Muscle of leg (tissue), 11 donors: ENCODE results near the gene CLC. TPM values are rescaled to one million over a fixed set of nuclear protein-coding genes. Genes with fewer than 3 reads are reported as not detected.

Source experiments
- DNase-seq: peaks from one replicate; pipeline ENCODE4 v3.0.0; 2013
- H3K27ac ChIP-seq: one replicate; pipeline ENCODE4 v1.5.1; 2013; ENCODE audit warnings: mild to moderate bottlenecking, low read length, control low read depth
- H3K27me3 ChIP-seq: one replicate; pipeline ENCODE4 v1.6.1; 2013; ENCODE audit warnings: low read length; ENCODE audit not compliant: control insufficient read depth, insufficient read depth
- H3K36me3 ChIP-seq: one replicate; pipeline ENCODE4 v1.6.1; 2013; ENCODE audit warnings: low read length; ENCODE audit not compliant: control insufficient read depth, insufficient read depth
- H3K4me1 ChIP-seq: one replicate; pipeline ENCODE4 v1.6.1; 2013; ENCODE audit warnings: low read length; ENCODE audit not compliant: control insufficient read depth, insufficient read depth
- H3K4me3 ChIP-seq: one replicate; pipeline ENCODE4 v1.5.1; 2013; ENCODE audit warnings: low read length, control low read depth
- H3K9me3 ChIP-seq: replicated peaks from 2 replicates; pipeline ENCODE4 v1.6.1; 2013; ENCODE audit warnings: low read depth, low read length; ENCODE audit not compliant: control insufficient read depth
- WGBS: methylation state at CpG from one replicate; pipeline ENCODE4 v1.1.5; 2013; ENCODE audit warnings: missing lambda C conversion rate; ENCODE audit not compliant: insufficient coverage; 5-methylcytosine and 5-hydroxymethylcytosine counted together
- polyA plus RNA-seq, 8 donors: library from polyadenylated mRNA; unstranded; fragments of 120-200 nt; gene quantifications; one replicate each; pipeline versions ENCODE4 v1.2.1 to v1.2.3, GENCODE V29; 2013; ENCODE audit warnings: inconsistent platforms in 1 of 8, low replicate concordance in 1 of 8; ENCODE audit not compliant: insufficient read length in 8 of 8, insufficient read depth in 1 of 8
- total RNA-seq: library from RNA; stranded (reverse); fragments of 120-200 nt; gene quantifications from one replicate; pipeline ENCODE4 v1.2.4, GENCODE V29; 2013

The CLC gene
- total and polyA plus RNA-seq, 9 donors = 0.40 to 4.8 (median 2.2) TPM

- no peak overlapping the region for H3K4me3 ChIP-seq
- no peak for DNase-seq
- 100% methylated on average over 1 of the region's 5 CpGs for WGBS
These were observed 53.6 kb downstream of the CLC start for GRCh38 chr19:39684267-39684666.

GRCh38 chr19:39681416-39681815 is 56.4 kb downstream of the CLC start:
- Histone ChIP-seq H3K36me3 (no peaks in the 10 kb centered on the region), H3K4me3 (no peak overlapping the region), H3K27ac (no peak overlapping the region), H3K9me3 (no peaks in the 10 kb centered on the region), H3K4me1 (peaks cover 8% of the 10 kb centered on the region), H3K27me3 (no peaks in the 10 kb centered on the region)
- no peak for DNase-seq
- WGBS = 86% methylated on average over 4 of the region's 5 CpGs

More at GRCh38 chr19:39684267-39684666, 53.6 kb downstream of the CLC start:
- Histone ChIP-seq H3K36me3 (no peaks in the 10 kb centered on the region), H3K27ac (no peak overlapping the region), H3K9me3 (no peaks in the 10 kb centered on the region), H3K27me3 (no peaks in the 10 kb centered on the region), H3K4me1 (no peaks in the 10 kb centered on the region)

Other genes starting within 250 kb of the CLC start
- 0.09 TPM for gene DLL3, start 239.1 kb downstream of the CLC start, total RNA-seq
- under 1 TPM in 7 of 8 donors, not detected in 1; 0.14 to 0.27 (median 0.23) TPM for gene DLL3, start 239.1 kb downstream of the CLC start, polyA plus RNA-seq
- gene SELENOV, start 222.9 kb downstream of the CLC start, total RNA-seq = 0.13 TPM
- gene SELENOV, start 222.9 kb downstream of the CLC start, polyA plus RNA-seq = under 1 TPM in 5 of 8 donors, not detected in 3; 0.08 to 0.48 (median 0.40) TPM
- gene EID2B, start 205.2 kb downstream of the CLC start, total RNA-seq = 3.2 TPM
- 1 to 10 TPM; 2.2 to 3.0 (median 2.5) TPM for gene EID2B, start 205.2 kb downstream of the CLC start, polyA plus RNA-seq
- 7.0 TPM for gene EID2, start 197.9 kb downstream of the CLC start, total RNA-seq
- gene EID2, start 197.9 kb downstream of the CLC start, polyA plus RNA-seq = 10 to 100 TPM in 6 of 8 donors, 1 to 10 TPM in 2; 9.2 to 13.4 (median 10.5) TPM
- 0.31 TPM for gene LGALS13, start 135.5 kb downstream of the CLC start, total RNA-seq
- not detected for gene LGALS13, start 135.5 kb downstream of the CLC start, polyA plus RNA-seq
- gene LGALS16, start 82.1 kb downstream of the CLC start, total RNA-seq = not detected
- not detected for gene LGALS16, start 82.1 kb downstream of the CLC start, polyA plus RNA-seq
- 0.13 TPM for gene LGALS14, start 33.5 kb downstream of the CLC start, total RNA-seq
- gene LGALS14, start 33.5 kb downstream of the CLC start, polyA plus RNA-seq = under 1 TPM in 6 of 8 donors, not detected in 2; 0.23 to 0.39 (median 0.35) TPM
- not detected for gene LEUTX, start 40.8 kb upstream of the CLC start, total RNA-seq
- not detected for gene LEUTX, start 40.8 kb upstream of the CLC start, polyA plus RNA-seq
- 23.5 TPM for gene DYRK1B, start 96.1 kb upstream of the CLC start, total RNA-seq
- 10 to 100 TPM; 34.9 to 59.5 (median 49.6) TPM for gene DYRK1B, start 96.1 kb upstream of the CLC start, polyA plus RNA-seq
- gene FBL, start 108.3 kb upstream of the CLC start, total RNA-seq = 159 TPM
- 100 to 1,000 TPM; 264 to 375 (median 297) TPM for gene FBL, start 108.3 kb upstream of the CLC start, polyA plus RNA-seq
- 2.8 TPM for gene FCGBP, start 196.6 kb upstream of the CLC start, total RNA-seq
- 10 to 100 TPM in 2 of 8 donors, 1 to 10 TPM in 6; 1.9 to 11.7 (median 5.0) TPM for gene FCGBP, start 196.6 kb upstream of the CLC start, polyA plus RNA-seq
- 53.4 TPM for gene PSMC4, start 233.1 kb upstream of the CLC start, total RNA-seq
- 10 to 100 TPM; 57.5 to 66.7 (median 61.3) TPM for gene PSMC4, start 233.1 kb upstream of the CLC start, polyA plus RNA-seq